Keratinocyte (primary cell): ENCODE results near the gene SORL1.

Experiments used
- CTCF ChIP-seq, 3 experiments: IDR thresholded peaks in 1 of 3; conservative IDR thresholded peaks in 1 of 3; optimal IDR thresholded peaks in 1 of 3; 2 replicates in 2 of 3; 3 replicates in 1 of 3; pipeline versions ENCODE3 to v1.5.1; 2011; ENCODE audit warnings: low read length in 3 of 3, mild to moderate bottlenecking in 3 of 3, moderate library complexity in 2 of 3, control low read depth in 1 of 3, inconsistent platforms in 1 of 3; ENCODE audit not compliant: insufficient read depth in 2 of 3; ENCODE audit errors: extremely low read depth in 1 of 3
- EZH2 ChIP-seq: IDR thresholded peaks from one replicate; pipeline ENCODE4 v1.6.1; 2012; ENCODE audit warnings: inconsistent platforms, mild to moderate bottlenecking, low read length, moderate library complexity

GRCh38 chr11:121427400-121427744, 24.7 kb upstream of the SORL1 start:
- TF ChIP-seq CTCF (optimal IDR thresholded peaks at IDR 0.05 in 1 of 3, IDR thresholded peaks at IDR 0.05 in 1 of 3, conservative IDR thresholded peaks at IDR 0.05 in 1 of 3; ENCODE audit: extremely low read depth in 1 of 3, insufficient read depth in 2 of 3, low read length in 3 of 3) (no peak), EZH2 (no peak)
